ENCODE data around the gene ATP10A. TPM values are rescaled to one million over a fixed set of nuclear protein-coding genes. Genes with fewer than 3 reads are reported as not detected.
"Not testable (repeated sequence)": the region's sequence is repeated elsewhere in the genome, so short reads cannot be mapped to it uniquely, and the experiment has no call there.

ATP10A gene
- total RNA-seq, 1 donor from 2014 or later, result 44.4 TPM

GRCh38 chr15:25897658-25898057, 34.5 kb upstream of the ATP10A start:
- Mint-ChIP-seq H3K9me3 (no peaks in the 10 kb centered on the region), H3K4me3 (ENCODE audit: low read depth) (no peak overlapping the region), H3K4me1 (ENCODE audit: low read depth) (peaks cover under 1% of the 10 kb centered on the region), H3K27me3 (ENCODE audit: low read depth) (peaks cover 11% of the 10 kb centered on the region), H3K36me3 (ENCODE audit: low read depth) (no peaks in the 10 kb centered on the region), H3K27ac (no peak overlapping the region)
- DNase-seq (ENCODE audit: low spot score), result no peak
- intact Hi-C loops (cut with micrococcal nuclease), result no loop called here

GRCh38 chr15:25894371-25894902, 31.3 kb upstream of the ATP10A start:
- no peaks in the 10 kb centered on the region for H3K9me3 Mint-ChIP-seq
- no peak for DNase-seq (ENCODE audit: low spot score)
- intact Hi-C loops (cut with micrococcal nuclease), result no loop called here
- H3K27ac Mint-ChIP-seq, result no peak overlapping the region
- H3K36me3 Mint-ChIP-seq (ENCODE audit: low read depth), result no peaks in the 10 kb centered on the region
- H3K4me3 Mint-ChIP-seq (ENCODE audit: low read depth), result no peak overlapping the region
- H3K4me1 Mint-ChIP-seq (ENCODE audit: low read depth), result no peaks in the 10 kb centered on the region
- H3K27me3 Mint-ChIP-seq (ENCODE audit: low read depth), result peaks cover 20% of the 10 kb centered on the region

GRCh38 chr15:25893596-25893995, 30.5 kb upstream of the ATP10A start:
- Mint-ChIP-seq H3K27ac (no peak overlapping the region), H3K4me3 (ENCODE audit: low read depth) (no peak overlapping the region), H3K4me1 (ENCODE audit: low read depth) (no peaks in the 10 kb centered on the region), H3K36me3 (ENCODE audit: low read depth) (no peaks in the 10 kb centered on the region), H3K9me3 (no peaks in the 10 kb centered on the region), H3K27me3 (ENCODE audit: low read depth) (peaks cover 20% of the 10 kb centered on the region)
- no peak for DNase-seq (ENCODE audit: low spot score)
- intact Hi-C loops (cut with micrococcal nuclease), result no loop called here

DNA sequence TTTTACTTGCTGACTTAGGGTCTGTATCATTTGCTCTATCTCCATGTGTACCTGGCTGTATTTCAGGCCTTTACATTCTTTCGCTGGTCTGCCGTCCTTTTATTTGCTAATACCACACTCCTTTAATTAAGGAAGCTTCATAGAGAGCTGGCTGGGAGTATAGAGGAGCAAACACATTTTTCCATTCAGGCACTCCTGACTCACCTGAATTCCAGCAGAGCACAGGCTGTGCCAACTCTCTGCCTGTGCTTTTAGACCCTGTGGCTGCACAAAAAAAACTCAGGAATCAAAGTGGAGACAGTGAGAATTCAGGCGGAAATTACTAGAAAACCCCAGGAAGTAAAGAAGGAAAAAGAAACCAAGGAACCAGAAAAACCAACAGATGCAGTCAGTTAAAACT, 29.0 kb upstream of the ATP10A start:
- H3K27ac Mint-ChIP-seq, result no peak overlapping the region
- intact Hi-C loops (cut with micrococcal nuclease), result no loop called here
- H3K36me3 Mint-ChIP-seq (ENCODE audit: low read depth), result no peaks in the 10 kb centered on the region
- no peaks in the 10 kb centered on the region for H3K9me3 Mint-ChIP-seq
- no peak overlapping the region for H3K4me3 Mint-ChIP-seq (ENCODE audit: low read depth)
- peaks cover 28% of the 10 kb centered on the region for H3K27me3 Mint-ChIP-seq (ENCODE audit: low read depth)
- no peak for DNase-seq (ENCODE audit: low spot score)
- no peaks in the 10 kb centered on the region for H3K4me1 Mint-ChIP-seq (ENCODE audit: low read depth)

GRCh38 chr15:25891081-25891480, 28.0 kb upstream of the ATP10A start:
- Mint-ChIP-seq H3K9me3 (no peaks in the 10 kb centered on the region), H3K4me1 (ENCODE audit: low read depth) (no peaks in the 10 kb centered on the region), H3K27me3 (ENCODE audit: low read depth) (peaks cover 31% of the 10 kb centered on the region), H3K27ac (no peak overlapping the region), H3K4me3 (ENCODE audit: low read depth) (no peak overlapping the region), H3K36me3 (ENCODE audit: low read depth) (no peaks in the 10 kb centered on the region)
- no peak for DNase-seq (ENCODE audit: low spot score)
- intact Hi-C loops (cut with micrococcal nuclease), result no loop called here

DNA sequence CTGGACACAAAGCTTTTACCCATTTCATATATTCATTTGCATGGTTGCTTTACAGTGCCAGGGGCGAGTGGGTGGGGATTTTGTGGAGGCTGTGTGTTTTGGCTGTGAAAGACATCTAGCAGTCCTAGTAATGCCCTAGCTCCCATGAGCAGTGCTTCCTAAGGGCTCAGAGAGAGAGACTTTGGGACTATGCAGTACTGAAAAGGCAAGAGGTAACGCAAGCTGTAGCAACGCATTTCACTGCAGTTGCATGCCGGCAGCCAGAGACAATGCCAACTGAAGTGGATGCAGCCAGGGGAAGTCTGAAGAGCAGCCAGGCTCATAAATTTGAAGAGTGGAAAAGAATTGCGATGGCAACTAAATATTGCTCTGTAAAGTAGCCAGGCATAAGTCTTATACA, 27.4 kb upstream of the ATP10A start:
- Mint-ChIP-seq H3K4me3 (ENCODE audit: low read depth) (no peak overlapping the region), H3K9me3 (no peaks in the 10 kb centered on the region), H3K36me3 (ENCODE audit: low read depth) (no peaks in the 10 kb centered on the region), H3K27ac (no peak overlapping the region), H3K27me3 (ENCODE audit: low read depth) (peaks cover 31% of the 10 kb centered on the region), H3K4me1 (ENCODE audit: low read depth) (no peaks in the 10 kb centered on the region)
- DNase-seq (ENCODE audit: low spot score), result no peak
- intact Hi-C loops (cut with micrococcal nuclease), result no loop called here

DNA sequence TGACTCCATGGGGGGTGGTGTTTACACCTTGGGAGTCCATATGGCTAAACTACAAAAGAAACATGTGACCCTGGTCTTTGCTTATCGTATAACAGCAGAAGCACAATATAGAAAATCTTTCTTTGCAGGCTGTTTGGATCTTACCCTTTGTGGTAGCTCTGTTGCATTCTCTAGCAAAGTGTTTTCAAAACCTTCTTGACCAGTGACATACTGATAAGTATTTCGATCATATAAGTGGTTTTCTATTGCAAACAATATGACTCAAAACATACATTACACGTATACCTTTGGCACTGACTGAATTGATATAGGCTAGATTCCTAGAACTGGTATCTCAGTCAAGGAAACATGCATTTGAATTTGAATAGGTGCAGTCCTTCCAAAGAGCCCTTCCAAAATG, 24.7 kb upstream of the ATP10A start:
- Mint-ChIP-seq H3K4me3 (ENCODE audit: low read depth) (no peak overlapping the region), H3K4me1 (ENCODE audit: low read depth) (no peaks in the 10 kb centered on the region), H3K27ac (no peak overlapping the region), H3K36me3 (ENCODE audit: low read depth) (no peaks in the 10 kb centered on the region), H3K9me3 (no peaks in the 10 kb centered on the region), H3K27me3 (ENCODE audit: low read depth) (peaks cover 23% of the 10 kb centered on the region)
- intact Hi-C loops (cut with micrococcal nuclease), result no loop called here
- DNase-seq (ENCODE audit: low spot score), result no peak

GRCh38 chr15:25886498-25887140, 23.5 kb upstream of the ATP10A start:
- H3K4me3 Mint-ChIP-seq (ENCODE audit: low read depth), result no peak overlapping the region
- peaks cover 19% of the 10 kb centered on the region for H3K27me3 Mint-ChIP-seq (ENCODE audit: low read depth)
- no peaks in the 10 kb centered on the region for H3K9me3 Mint-ChIP-seq
- DNase-seq (ENCODE audit: low spot score), result no peak
- no peak overlapping the region for H3K27ac Mint-ChIP-seq
- H3K36me3 Mint-ChIP-seq (ENCODE audit: low read depth), result no peaks in the 10 kb centered on the region
- H3K4me1 Mint-ChIP-seq (ENCODE audit: low read depth), result no peaks in the 10 kb centered on the region
- intact Hi-C loops (cut with micrococcal nuclease), result no loop called here

GRCh38 chr15:25884370-25884769, 21.2 kb upstream of the ATP10A start:
- H3K4me1 Mint-ChIP-seq (ENCODE audit: low read depth), result no peaks in the 10 kb centered on the region
- intact Hi-C loops (cut with micrococcal nuclease), result no loop called here

DNA sequence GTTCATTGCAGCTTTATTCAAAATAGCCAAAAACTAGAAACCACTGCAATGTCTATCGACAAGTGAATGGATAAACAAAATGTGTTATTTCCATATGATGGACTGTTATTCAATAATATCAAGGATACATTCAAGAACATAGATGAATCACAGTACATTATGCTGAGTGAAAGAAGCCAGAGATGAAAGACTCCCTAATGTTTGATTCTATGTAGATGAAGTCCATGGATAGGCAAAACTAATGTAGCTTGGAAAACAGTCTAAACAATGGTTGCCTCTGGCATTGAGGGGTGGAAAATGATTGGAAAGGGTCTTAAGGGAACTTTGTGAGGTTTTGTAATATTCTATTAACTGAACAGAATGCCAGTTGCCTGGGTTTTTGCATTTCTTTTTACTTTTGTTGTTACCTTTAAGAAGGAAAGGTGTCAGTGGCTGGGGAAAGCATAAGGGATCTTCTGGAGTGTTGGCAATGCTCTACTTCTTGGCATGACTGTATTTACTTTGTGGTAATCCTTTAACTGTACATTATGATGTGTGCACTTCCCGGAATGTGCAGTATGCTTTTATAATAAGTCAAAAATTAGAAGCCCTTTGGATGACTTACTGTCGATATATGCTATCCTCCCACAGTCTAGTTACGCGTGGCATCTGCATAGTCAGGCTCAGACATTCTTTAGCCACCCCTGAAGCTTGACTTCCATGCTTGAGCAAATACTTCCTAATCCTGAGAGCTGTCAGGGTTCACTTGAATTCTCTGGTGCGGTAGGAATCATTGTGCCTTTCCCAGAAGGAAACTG, 20.5 kb upstream of the ATP10A start:
- H3K27ac Mint-ChIP-seq, result no peak overlapping the region
- H3K36me3 Mint-ChIP-seq (ENCODE audit: low read depth), result no peaks in the 10 kb centered on the region
- peaks cover 14% of the 10 kb centered on the region for H3K27me3 Mint-ChIP-seq (ENCODE audit: low read depth)
- DNase-seq (ENCODE audit: low spot score), result no peak
- H3K9me3 Mint-ChIP-seq, result no peaks in the 10 kb centered on the region
- H3K4me1 Mint-ChIP-seq (ENCODE audit: low read depth), result no peaks in the 10 kb centered on the region
- H3K4me3 Mint-ChIP-seq (ENCODE audit: low read depth), result no peak overlapping the region
- intact Hi-C loops (cut with micrococcal nuclease), result no loop called here

More at GRCh38 chr15:25884370-25884769, 21.2 kb upstream of the ATP10A start:
- Mint-ChIP-seq H3K27ac (no peak overlapping the region), H3K4me3 (ENCODE audit: low read depth) (no peak overlapping the region), H3K9me3 (no peaks in the 10 kb centered on the region), H3K36me3 (ENCODE audit: low read depth) (no peaks in the 10 kb centered on the region), H3K27me3 (ENCODE audit: low read depth) (peaks cover 14% of the 10 kb centered on the region)
- no peak for DNase-seq (ENCODE audit: low spot score)

GRCh38 chr15:25882466-25882865, 19.3 kb upstream of the ATP10A start:
- Mint-ChIP-seq H3K36me3 (ENCODE audit: low read depth) (no peaks in the 10 kb centered on the region), H3K4me3 (ENCODE audit: low read depth) (no peak overlapping the region), H3K27me3 (ENCODE audit: low read depth) (peaks cover 7% of the 10 kb centered on the region), H3K9me3 (no peaks in the 10 kb centered on the region), H3K4me1 (ENCODE audit: low read depth) (no peaks in the 10 kb centered on the region), H3K27ac (no peak overlapping the region)
- intact Hi-C loops (cut with micrococcal nuclease), result no loop called here
- DNase-seq (ENCODE audit: low spot score), result no peak

- DNase-seq (ENCODE audit: low spot score); intact Hi-C loops (cut with micrococcal nuclease); H3K4me3 Mint-ChIP-seq (ENCODE audit: low read depth); H3K27ac Mint-ChIP-seq; H3K27me3 Mint-ChIP-seq (ENCODE audit: low read depth); H3K36me3 Mint-ChIP-seq (ENCODE audit: low read depth); H3K9me3 Mint-ChIP-seq; H3K4me1 Mint-ChIP-seq (ENCODE audit: low read depth): not testable (repeated sequence)
These were observed 17.8 kb upstream of the ATP10A start for GRCh38 chr15:25880877-25881276.

GRCh38 chr15:25880411-25880810, 17.3 kb upstream of the ATP10A start:
- no peaks in the 10 kb centered on the region for H3K9me3 Mint-ChIP-seq
- H3K27me3 Mint-ChIP-seq (ENCODE audit: low read depth), result peaks cover 3% of the 10 kb centered on the region
- no peak for DNase-seq (ENCODE audit: low spot score)
- H3K36me3 Mint-ChIP-seq (ENCODE audit: low read depth), result no peaks in the 10 kb centered on the region
- H3K27ac Mint-ChIP-seq, result no peak overlapping the region
- no peaks in the 10 kb centered on the region for H3K4me1 Mint-ChIP-seq (ENCODE audit: low read depth)
- H3K4me3 Mint-ChIP-seq (ENCODE audit: low read depth), result no peak overlapping the region
- intact Hi-C loops (cut with micrococcal nuclease), result no loop called here

Measured in activated T-helper 2 cell treated with anti-CD3 and anti-CD28 coated beads, Interferon-gamma antibody, Interleukin-2, Interleukin-4, amounts not matched to agents 10 μg/mL and 5 μg/mL and 100 μg/mL, durations not matched to agents 14 hours and 24 hours and 36 hours (primary cell).